ENCODE data around the gene MAGEL2.

- TF ChIP-seq SUZ12 (IDR thresholded peaks at IDR 0.05) (no peak), SP1 (IDR thresholded peaks at IDR 0.05) (no peak), FOXM1 (IDR thresholded peaks at IDR 0.05; ENCODE audit: borderline replicate concordance) (no peak), TARDBP (IDR thresholded peaks at IDR 0.05) (no peak), LEF1 (IDR thresholded peaks at IDR 0.05; ENCODE audit: borderline replicate concordance) (no peak), PKNOX1 (IDR thresholded peaks at IDR 0.05) (no peak), HDGF (IDR thresholded peaks at IDR 0.05; ENCODE audit: borderline replicate concordance) (no peak), ARNT (IDR thresholded peaks at IDR 0.05) (no peak), BHLHE40 (IDR thresholded peaks at IDR 0.05; ENCODE audit: borderline replicate concordance) (no peak)
Observed at GRCh38 chr15:23671481-23671880, 23.8 kb upstream of the MAGEL2 start.
